Upper lobe of left lung (tissue), 4 donors: ENCODE results near the gene OAF.

ENCODE experiments used
- CTCF ChIP-seq, 6 experiments: fragments of 450-650 bp in 4 of 6; fragments of 200-600 bp in 2 of 6; sonication (generic) in 2 of 6; IDR thresholded peaks; one replicate each; pipeline ENCODE4 v1.5.1; 2016 to 2019; ENCODE audit warnings: antibody characterized with exemption in 6 of 6
- POLR2A ChIP-seq, 4 donors: fragments of 450-650 bp; IDR thresholded peaks; one replicate each; pipeline ENCODE4 v1.5.1; 2016 to 2017; ENCODE audit warnings: antibody characterized with exemption in 4 of 4, mild to moderate bottlenecking in 2 of 4
- POLR2AphosphoS5 ChIP-seq, 2 donors: sonication (generic); formaldehyde crosslinking; IDR thresholded peaks; one replicate each; pipeline ENCODE4 v1.5.1; 2017; ENCODE audit warnings: antibody characterized with exemption in 2 of 2

- TF ChIP-seq POLR2AphosphoS5 (IDR thresholded peaks at IDR 0.05) = no peak
- no peak for TF ChIP-seq CTCF (IDR thresholded peaks at IDR 0.05)
- TF ChIP-seq POLR2A (IDR thresholded peaks at IDR 0.05) = no peak
Observed at GRCh38 chr11:120238968-120239620, 28.3 kb downstream of the OAF start.
